Hepatocyte (in vitro differentiated cells): ENCODE data around the gene DACT2. TPM values are rescaled to one million over a fixed set of nuclear protein-coding genes. Genes with fewer than 3 reads are reported as not detected.
A peak's percentile ranks its signal among the peaks of the same experiment; 100 is the strongest.

Experiments used
- DNase-seq: peaks from one replicate; pipeline ENCODE4 v3.0.0-alpha.2; 2016; ENCODE audit warnings: low spot score
- H2AFZ ChIP-seq: fragments of 200-600 bp; sonication (generic); 2 replicates; pipeline ENCODE4 v1.6.0; 2016; ENCODE audit warnings: antibody characterized with exemption, mild to moderate bottlenecking
- H3K27ac ChIP-seq: fragments of 200-600 bp; sonication (generic); 2 replicates; pipeline ENCODE4 v1.5.1; 2016; ENCODE audit warnings: mild to moderate bottlenecking
- H3K27me3 ChIP-seq: fragments of 200-600 bp; sonication (generic); 2 replicates; pipeline ENCODE4 v1.6.1; 2016
- H3K36me3 ChIP-seq: fragments of 200-600 bp; sonication (generic); replicated peaks from 2 replicates; pipeline ENCODE4 v1.5.1; 2016; ENCODE audit warnings: low read depth; ENCODE audit not compliant: insufficient read depth
- H3K4me1 ChIP-seq: fragments of 200-600 bp; sonication (generic); 2 replicates; pipeline ENCODE4 v1.5.1; 2016; ENCODE audit warnings: mild to moderate bottlenecking, moderate library complexity; ENCODE audit not compliant: insufficient read depth
- H3K4me2 ChIP-seq: fragments of 200-600 bp; sonication (generic); 2 replicates; pipeline ENCODE4 v1.6.0; 2016
- H3K4me3 ChIP-seq: fragments of 200-600 bp; sonication (generic); 2 replicates; pipeline ENCODE4 v1.5.1; 2016; ENCODE audit warnings: mild to moderate bottlenecking
- H3K79me2 ChIP-seq: fragments of 200-600 bp; sonication (generic); 2 replicates; pipeline ENCODE4 v1.6.0; 2017; ENCODE audit warnings: mild to moderate bottlenecking
- H3K9me2 ChIP-seq: fragments of 200-600 bp; sonication (generic); replicated peaks from 2 replicates; pipeline ENCODE4 v1.6.0; 2017; ENCODE audit warnings: mild to moderate bottlenecking; ENCODE audit not compliant: insufficient read depth
- H3K9me3 ChIP-seq: fragments of 200-600 bp; sonication (generic); 2 replicates; pipeline ENCODE4 v1.5.1; 2016; ENCODE audit warnings: low read depth, mild to moderate bottlenecking
- H4K20me1 ChIP-seq: fragments of 200-600 bp; sonication (generic); 2 replicates; pipeline ENCODE4 v1.6.0; 2016; ENCODE audit warnings: mild to moderate bottlenecking; ENCODE audit not compliant: insufficient read depth, poor library complexity, severe bottlenecking
- EZH2 ChIP-seq: fragments of 200-600 bp; sonication (generic); IDR thresholded peaks from 2 replicates; pipeline ENCODE4 v1.6.1; 2016; ENCODE audit warnings: antibody characterized with exemption, mild to moderate bottlenecking, borderline replicate concordance
- EZH2phosphoT487 ChIP-seq: fragments of 200-600 bp; sonication (generic); IDR thresholded peaks from one replicate; pipeline ENCODE4 v1.6.1; 2018; ENCODE audit warnings: antibody characterized with exemption, mild to moderate bottlenecking, low read depth, moderate library complexity; ENCODE audit not compliant: unreplicated experiment, severe bottlenecking
- WGBS: methylation state at CpG from one replicate; pipeline ENCODE4 v1.1.6; 2016; ENCODE audit warnings: low lambda C conversion rate; ENCODE audit errors: missing lambda C conversion rate; 5-methylcytosine and 5-hydroxymethylcytosine counted together
- polyA plus RNA-seq: library from polyadenylated mRNA; unstranded; fragments of >200 nt; fragmentation: Nextera tagmentation; extraction: Ambion mirVana; gene quantifications from 2 replicates; pipeline ENCODE4 v1.2.1, GENCODE V29; 2016
- total RNA-seq: library from RNA; depleted of rRNA; stranded (reverse); fragments of >200 nt; gene quantifications from 2 replicates; pipeline ENCODE4 v1.2.3, GENCODE V29; 2014
- TF ChIP-seq, protein P1 (sequence below): fragments of 200-600 bp; sonication (generic); IDR thresholded peaks from 2 replicates; pipeline ENCODE4 v1.5.1; 2016; ENCODE audit warnings: antibody characterized with exemption, mild to moderate bottlenecking; ENCODE audit not compliant: poor library complexity

The DACT2 gene
- total and polyA plus RNA-seq, 2 experiments from 2014 or later = 8.2 to 8.8 TPM

DNA sequence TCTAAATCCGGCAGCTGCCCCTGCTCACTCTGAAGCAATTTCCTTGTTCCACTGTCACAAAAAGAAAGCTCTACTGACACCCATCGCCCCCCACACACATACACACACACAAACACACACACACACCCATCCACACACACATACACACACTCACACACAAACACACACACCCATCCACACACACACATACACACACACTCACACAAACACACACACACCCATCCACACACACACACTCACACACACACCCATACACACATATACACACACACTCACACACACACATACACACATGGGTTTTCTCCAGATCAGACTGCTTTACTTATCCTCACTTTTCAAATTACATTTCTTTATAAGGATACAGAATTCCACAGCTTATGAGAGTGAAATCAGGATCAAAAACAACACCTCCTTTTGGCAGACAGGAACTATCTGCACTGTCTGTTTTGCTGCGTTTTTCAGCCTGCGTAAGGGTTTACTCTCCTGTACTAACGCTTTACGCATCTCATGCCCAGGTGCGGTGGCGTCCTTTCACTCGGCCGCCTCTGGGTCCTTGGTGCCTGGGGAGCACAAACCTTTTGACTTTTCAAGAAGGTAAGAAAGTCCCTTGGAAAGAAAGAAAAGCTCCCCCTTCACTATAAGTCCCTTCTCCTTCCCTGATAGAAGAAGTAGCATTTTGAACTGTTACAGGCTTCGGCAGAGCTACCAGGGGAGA lies 8.0 kb downstream of the DACT2 start:
- H3K79me2 ChIP-seq = peaks cover 22% of the 10 kb centered on the region
- H3K36me3 ChIP-seq = no peaks in the 10 kb centered on the region
- H3K27me3 ChIP-seq = no peaks in the 10 kb centered on the region
- no peak for DNase-seq
- no peaks in the 10 kb centered on the region for H3K9me3 ChIP-seq
- no peaks in the 10 kb centered on the region for H3K9me2 ChIP-seq
- TF ChIP-seq EZH2 = no peak
- no peak for TF ChIP-seq EZH2phosphoT487
- TF ChIP-seq, protein P1, sequence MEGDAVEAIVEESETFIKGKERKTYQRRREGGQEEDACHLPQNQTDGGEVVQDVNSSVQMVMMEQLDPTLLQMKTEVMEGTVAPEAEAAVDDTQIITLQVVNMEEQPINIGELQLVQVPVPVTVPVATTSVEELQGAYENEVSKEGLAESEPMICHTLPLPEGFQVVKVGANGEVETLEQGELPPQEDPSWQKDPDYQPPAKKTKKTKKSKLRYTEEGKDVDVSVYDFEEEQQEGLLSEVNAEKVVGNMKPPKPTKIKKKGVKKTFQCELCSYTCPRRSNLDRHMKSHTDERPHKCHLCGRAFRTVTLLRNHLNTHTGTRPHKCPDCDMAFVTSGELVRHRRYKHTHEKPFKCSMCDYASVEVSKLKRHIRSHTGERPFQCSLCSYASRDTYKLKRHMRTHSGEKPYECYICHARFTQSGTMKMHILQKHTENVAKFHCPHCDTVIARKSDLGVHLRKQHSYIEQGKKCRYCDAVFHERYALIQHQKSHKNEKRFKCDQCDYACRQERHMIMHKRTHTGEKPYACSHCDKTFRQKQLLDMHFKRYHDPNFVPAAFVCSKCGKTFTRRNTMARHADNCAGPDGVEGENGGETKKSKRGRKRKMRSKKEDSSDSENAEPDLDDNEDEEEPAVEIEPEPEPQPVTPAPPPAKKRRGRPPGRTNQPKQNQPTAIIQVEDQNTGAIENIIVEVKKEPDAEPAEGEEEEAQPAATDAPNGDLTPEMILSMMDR = no peak
- 90% methylated on average over 11 of the region's 11 CpGs for WGBS
- H3K27ac ChIP-seq = peak overlapping the region; percentile 53
- no peak overlapping the region for H2AFZ ChIP-seq
- H4K20me1 ChIP-seq = no peaks in the 10 kb centered on the region
- H3K4me1 ChIP-seq = peaks cover 32% of the 10 kb centered on the region
- H3K4me3 ChIP-seq = no peak overlapping the region
- no peak overlapping the region for H3K4me2 ChIP-seq

DNA sequence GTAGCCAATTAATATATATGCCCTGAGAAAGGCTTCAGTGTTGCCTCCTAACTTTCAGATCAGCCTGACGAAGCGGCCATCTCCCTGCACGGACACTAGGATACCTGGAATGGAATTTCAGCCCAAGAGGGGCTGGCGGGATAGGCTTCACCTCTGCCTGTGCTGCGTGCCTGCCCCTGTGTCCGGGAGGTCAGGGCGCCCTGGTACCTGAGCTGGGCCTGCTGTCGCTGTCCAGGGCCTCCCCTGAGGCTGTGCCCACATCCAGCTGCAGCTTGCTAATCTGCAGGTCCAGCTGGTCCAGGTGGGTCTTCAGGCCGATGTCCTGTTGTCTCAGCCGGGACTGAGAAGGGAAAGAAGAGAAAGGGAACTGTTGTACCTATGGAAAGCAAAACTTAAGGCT lies 8.6 kb downstream of the DACT2 start:
- Histone ChIP-seq H4K20me1 (no peaks in the 10 kb centered on the region), H3K9me3 (no peaks in the 10 kb centered on the region), H3K36me3 (no peaks in the 10 kb centered on the region), H2AFZ (no peak overlapping the region), H3K79me2 (peaks cover 22% of the 10 kb centered on the region), H3K9me2 (no peaks in the 10 kb centered on the region), H3K27me3 (no peaks in the 10 kb centered on the region), H3K4me2 (no peak overlapping the region), H3K27ac (no peak overlapping the region), H3K4me3 (no peak overlapping the region), H3K4me1 (peaks cover 32% of the 10 kb centered on the region)
- no peak for TF ChIP-seq EZH2phosphoT487
- TF ChIP-seq, protein P1 = no peak
- no peak for TF ChIP-seq EZH2
- no peak for DNase-seq
- 94% methylated on average over 10 of the region's 10 CpGs for WGBS

DNA sequence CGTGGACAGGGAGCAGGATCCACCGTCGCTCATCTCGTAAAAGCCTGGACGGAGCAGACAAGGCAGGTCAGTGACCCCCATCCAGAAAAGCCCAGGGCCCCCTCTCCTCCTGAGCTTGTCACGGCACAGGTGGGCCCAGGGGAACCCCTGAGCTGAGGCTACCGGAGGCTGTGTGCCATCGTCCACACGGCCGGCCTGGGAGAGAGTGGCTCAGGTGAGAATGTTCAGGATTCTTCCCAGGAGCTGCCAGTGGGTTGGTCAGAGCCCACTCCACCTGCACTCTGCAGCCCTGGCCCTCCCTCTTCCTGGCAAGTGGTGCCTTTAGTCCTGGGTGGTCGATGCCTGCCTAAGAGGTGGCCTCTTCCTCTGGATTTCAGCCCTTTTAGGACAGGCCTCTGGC lies 9.2 kb downstream of the DACT2 start:
- 92% methylated on average over 11 of the region's 11 CpGs for WGBS
- no peak for DNase-seq
- Histone ChIP-seq H3K27ac (no peak overlapping the region), H3K9me2 (no peaks in the 10 kb centered on the region), H4K20me1 (no peaks in the 10 kb centered on the region), H3K79me2 (peaks cover 22% of the 10 kb centered on the region), H2AFZ (no peak overlapping the region), H3K4me3 (no peak overlapping the region), H3K4me1 (peaks cover 30% of the 10 kb centered on the region), H3K27me3 (no peaks in the 10 kb centered on the region), H3K9me3 (no peaks in the 10 kb centered on the region), H3K4me2 (no peak overlapping the region), H3K36me3 (no peaks in the 10 kb centered on the region)
- TF ChIP-seq EZH2phosphoT487 (no peak), EZH2 (no peak)
- TF ChIP-seq, protein P1 = no peak
